ENCODE data around the gene KAT2A.

The KAT2A gene

GRCh38 chr17:42090964-42091790, 30.0 kb downstream of the KAT2A start:
- no peak for DNase-seq

GRCh38 chr17:42088736-42089135, 32.4 kb downstream of the KAT2A start:
- DNase-seq, result no peak

- no peak for DNase-seq
These were observed 33.1 kb downstream of the KAT2A start for GRCh38 chr17:42087736-42088705.

- no peak for DNase-seq
These were observed 34.0 kb downstream of the KAT2A start for GRCh38 chr17:42087042-42087701.

- no peak for DNase-seq
These were observed 39.5 kb downstream of the KAT2A start for GRCh38 chr17:42081516-42082129.

- no peak for DNase-seq
These were observed 41.6 kb downstream of the KAT2A start for GRCh38 chr17:42079541-42079940.

- no peak for DNase-seq
These were observed 42.6 kb downstream of the KAT2A start for GRCh38 chr17:42078396-42079043.

GRCh38 chr17:42077755-42078154, 43.4 kb downstream of the KAT2A start:
- DNase-seq, result no peak

- DNase-seq, result no peak
These were observed 44.2 kb downstream of the KAT2A start for GRCh38 chr17:42076797-42077559.

- DNase-seq, result no peak
These were observed 45.4 kb downstream of the KAT2A start for GRCh38 chr17:42075789-42076188.

- no peak for DNase-seq
These were observed 48.6 kb downstream of the KAT2A start for GRCh38 chr17:42072323-42073187.

GRCh38 chr17:42071810-42072209, 49.4 kb downstream of the KAT2A start:
- no peak for DNase-seq

GRCh38 chr17:42068979-42069378, 52.2 kb downstream of the KAT2A start:
- DNase-seq, result no peak

- DNase-seq, result peak; percentile 68
These were observed 53.6 kb downstream of the KAT2A start for GRCh38 chr17:42067371-42068091.

- no peak for DNase-seq
These were observed 56.0 kb downstream of the KAT2A start for GRCh38 chr17:42065201-42065600.
